CMK (cell line): ENCODE results near the gene TRIO.

ENCODE experiments used
- DNase-seq: peaks from one replicate; pipeline ENCODE4 v3.0.0-alpha.2; 2010; ENCODE audit warnings: low read depth

Gene TRIO

DNA sequence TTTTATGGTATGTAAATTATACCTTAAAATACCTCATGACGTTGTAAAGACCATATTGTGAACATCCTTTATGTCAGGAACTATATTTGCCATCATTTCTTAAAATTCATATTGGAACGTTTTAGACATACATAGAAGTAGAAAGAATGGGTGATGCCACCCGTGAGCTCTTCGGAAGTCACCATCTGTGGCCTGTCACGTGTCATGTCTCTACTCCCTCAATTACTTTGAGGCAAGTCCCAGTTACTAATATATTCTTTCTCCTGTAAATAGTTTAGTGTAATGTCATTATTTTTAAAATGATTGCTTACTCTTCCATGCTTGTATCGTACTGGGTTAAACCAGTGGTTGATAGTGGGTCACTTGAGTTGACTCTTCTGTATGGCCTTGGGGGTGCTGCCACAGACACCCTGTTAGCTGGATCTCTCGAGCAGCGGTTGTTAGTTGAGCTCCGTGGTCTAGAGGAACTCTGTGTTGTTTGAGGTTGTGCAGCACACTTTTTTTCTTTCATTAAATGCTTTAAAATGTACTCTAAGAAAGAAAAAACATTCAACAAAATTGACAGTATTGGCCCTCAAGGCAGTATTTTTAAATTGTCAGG, 66.2 kb downstream of the TRIO start:
- no peak for DNase-seq

DNA sequence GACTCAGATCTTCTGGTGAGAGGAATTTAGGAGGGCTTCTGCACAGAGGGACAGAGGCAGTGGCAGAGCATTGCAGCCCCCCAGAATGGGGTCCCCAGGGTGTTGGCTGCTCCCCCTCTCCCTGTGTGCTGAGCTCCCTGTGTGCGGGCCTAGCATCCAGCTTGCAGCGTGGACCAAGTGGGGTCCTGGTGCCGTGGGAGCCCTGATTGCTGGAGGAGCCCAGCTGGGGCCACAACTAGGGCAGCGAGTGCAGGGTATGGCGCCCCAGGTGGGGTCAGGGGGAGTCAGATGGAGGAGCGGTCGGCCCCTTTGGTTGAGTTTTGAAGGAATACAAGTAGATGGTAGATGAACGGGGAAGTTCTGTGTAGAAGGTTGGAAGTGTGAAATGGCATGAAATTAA, 66.7 kb downstream of the TRIO start:
- DNase-seq: no peak

DNA sequence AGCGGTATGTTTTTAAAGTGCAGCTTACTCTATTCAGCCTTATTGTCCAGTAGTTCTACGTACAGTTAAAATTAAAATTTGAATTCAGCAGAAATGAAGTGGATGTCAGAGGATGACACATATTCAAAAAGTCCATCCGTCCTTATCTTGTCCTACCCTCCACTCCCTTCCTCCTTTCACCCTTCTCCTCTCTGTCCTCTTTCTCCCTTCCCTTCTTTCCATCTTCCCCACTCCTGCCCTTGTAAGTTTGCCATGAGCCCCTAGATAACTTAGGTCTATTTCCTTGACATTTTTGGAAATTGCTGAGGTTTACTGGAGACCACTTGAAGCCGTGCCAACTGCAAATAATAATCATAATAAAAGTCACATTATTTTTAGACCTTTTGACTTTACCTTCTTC, 67.6 kb downstream of the TRIO start:
- DNase-seq: no peak

DNA sequence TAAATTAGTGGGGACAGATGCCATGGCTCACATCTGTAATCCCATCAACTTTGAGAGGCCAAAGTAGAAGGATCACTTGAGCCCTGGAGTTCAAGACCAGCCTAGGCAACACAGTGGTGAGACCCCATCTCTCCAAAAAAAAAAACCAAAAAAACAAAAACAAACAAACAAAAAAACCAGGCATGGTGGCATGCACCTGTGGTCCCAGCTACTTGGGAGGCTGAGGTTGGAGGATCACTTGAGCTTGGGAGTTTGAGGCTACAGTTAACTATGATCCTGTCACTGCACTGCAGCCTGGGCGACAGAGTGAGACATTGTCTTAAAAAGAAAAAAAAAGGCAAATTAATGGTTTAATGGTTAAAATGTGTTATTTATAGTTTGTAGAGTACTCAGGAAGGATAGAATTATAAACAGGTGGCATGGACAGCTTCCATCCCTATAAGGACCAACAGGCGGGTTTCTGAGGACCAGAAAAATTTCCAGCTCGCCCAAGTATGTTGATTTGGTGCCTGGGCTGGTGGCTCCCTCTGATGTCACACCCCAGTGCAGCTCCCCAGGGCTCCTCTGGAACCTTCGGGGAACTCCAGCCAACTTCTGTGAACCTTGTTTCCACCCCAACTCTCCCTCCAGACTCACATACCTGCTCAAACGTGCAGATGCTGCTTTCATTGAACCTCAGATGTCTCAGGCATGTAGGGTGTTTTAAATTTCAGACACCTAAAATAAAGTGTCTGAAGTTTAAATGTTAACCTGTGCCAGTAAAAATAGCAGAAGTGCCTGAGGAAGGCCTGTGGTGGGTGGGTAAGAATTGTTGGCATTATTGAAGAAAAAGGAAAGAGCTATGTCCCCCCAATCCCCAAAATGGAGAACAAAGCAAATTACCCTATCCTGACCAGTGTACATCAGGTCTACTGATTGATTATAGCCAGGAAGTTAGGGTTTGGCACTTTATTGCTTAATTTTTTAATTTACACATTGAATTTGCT, 69.0 kb downstream of the TRIO start:
- DNase-seq: no peak

DNA sequence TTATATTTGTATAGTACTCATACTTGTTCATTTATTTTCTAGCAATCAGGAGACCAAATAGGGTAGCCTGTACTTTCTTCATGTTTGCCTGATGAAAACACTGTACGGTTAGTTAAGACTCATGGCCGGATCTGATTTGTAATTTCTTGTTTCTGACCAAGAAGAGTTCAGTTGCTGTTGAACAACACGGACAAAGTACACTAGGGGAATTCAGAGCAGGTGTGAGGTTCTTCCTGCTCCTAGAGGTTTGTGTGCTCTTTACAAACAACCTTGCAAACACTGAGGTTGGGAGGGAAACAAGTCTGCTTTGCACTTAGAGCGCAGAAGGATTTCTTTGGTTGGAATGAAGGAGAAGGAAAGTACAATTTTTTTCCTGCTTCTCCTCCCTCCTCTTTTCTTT, 69.7 kb downstream of the TRIO start:
- DNase-seq: no peak

DNA sequence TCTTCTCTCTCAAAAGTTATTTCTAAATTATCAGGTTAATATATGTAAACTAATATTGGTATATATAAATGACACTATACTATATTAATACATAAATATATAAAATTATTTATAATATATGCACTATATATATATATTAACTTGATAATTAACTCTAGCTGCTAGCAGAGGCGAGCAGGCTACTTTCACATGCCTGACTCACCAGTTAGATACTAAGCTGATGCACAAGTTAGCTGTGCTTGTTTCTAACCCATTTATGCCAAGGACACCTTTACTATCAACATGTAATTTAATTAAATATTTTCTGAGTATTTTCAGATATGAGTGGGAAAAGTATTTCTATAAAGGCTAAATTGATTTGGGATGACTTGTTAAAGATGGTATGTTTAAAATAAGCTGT, 70.1 kb downstream of the TRIO start:
- no peak for DNase-seq

DNA sequence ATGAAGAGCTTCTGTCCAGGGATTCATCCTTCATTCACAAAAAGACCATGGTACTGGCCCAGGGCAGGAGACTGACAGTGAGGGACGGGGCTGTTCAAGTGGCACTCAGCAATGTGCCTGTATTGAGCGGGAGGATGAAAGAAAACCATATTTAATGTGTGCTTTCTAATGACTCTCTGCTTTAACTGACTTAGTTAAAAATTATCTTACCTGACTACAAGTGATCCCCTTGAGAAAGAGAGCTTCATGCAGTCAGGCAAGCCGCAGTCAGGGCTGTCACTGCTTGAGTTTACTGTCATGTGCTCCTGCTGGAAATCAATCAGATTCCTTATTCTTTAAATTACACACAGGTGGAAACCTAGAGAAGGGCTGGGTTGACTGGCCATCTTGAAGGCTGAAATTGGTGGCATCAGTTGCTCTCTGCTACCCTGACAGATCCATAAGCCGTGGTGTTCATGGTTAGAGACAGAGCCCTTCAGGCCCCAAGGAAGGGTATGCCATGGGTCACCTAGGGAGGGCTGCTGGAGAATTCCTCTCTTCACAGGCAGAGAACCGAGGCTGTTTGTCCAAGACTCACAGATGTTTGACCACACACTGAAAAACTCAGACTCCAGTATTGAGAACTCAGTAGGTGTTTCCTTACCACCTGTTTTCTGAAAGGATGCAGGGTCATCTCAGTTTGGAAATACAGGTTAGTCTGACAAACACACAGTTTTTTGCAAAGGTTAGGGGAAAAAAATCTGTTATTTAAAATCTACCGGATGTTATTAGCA, 70.9 kb downstream of the TRIO start:
- DNase-seq: no peak

DNA sequence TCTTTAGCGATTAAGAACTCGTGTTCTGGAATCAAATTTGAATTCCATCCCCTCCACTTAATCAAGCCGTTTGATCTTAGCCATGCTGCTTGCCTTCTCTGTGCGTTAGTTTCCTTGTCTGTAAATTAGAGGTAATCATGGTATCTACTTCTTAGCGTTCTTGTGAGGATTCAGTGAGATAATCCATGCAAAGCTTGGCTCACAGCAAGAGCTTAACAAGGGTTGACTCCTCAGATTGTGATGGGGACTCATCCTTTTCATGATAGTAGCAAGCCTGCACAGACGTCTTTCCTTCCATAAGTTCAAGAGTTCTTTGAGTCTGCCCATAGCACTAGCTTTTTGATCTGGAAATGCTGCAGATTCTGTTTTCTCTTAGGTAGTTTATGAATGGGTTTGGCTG, 72.8 kb downstream of the TRIO start:
- DNase-seq: no peak

DNA sequence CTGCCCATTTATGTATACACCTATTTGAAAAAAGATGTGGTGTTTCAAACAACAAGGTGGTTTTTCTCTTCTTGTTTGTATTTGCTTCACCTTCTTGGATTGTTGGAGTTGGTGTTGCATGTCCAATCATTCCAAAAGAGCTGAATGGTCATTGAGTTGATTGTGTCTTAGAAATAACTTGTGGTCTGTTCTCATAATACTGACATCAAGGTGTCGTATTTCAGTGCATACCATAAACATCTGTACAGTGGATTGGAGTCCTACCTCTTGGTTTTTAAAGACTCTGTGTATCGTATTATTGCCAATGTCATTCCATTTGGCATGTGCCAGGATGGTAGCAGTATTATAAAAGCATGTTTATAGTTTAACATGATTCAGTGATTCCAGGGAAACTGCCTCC, 73.2 kb downstream of the TRIO start:
- no peak for DNase-seq

DNA sequence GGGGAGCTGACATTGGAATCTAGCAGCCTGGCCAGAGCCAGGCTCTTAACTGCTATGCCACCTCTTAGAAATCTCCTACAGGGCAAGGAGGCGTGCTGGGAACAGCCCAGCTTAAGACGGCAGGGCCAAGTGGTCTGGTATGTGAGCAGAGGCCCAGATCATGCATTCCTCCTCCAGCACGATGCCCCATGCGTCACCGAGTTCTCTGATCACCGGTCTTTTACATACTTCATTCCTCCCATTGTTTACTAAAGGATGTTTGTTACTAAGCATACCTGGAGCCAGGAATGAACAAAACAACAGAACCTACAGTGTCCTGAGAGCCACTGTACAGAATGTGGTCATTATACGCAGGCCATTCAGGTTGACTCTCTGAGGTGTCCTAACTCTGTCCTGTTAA, 73.8 kb downstream of the TRIO start:
- no peak for DNase-seq

DNA sequence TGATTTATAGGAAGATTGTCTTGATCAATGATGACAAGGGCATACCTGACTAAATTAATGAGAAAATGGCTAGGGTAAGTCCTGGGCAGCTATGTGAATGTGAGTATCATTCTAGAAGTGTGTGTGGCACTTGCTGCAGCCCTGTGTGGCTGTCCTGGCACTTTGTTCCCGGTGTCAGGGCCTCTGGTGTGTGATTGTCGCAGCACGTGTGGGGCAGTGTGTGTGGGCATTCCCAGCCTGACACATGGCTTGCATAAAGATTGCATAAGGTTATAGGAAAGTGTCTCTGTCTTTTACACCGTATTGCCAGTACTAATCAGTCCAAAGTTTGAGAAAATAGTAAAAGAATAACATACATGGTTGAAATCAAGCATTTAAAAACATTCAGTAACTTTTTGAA, 74.4 kb downstream of the TRIO start:
- DNase-seq: no peak

DNA sequence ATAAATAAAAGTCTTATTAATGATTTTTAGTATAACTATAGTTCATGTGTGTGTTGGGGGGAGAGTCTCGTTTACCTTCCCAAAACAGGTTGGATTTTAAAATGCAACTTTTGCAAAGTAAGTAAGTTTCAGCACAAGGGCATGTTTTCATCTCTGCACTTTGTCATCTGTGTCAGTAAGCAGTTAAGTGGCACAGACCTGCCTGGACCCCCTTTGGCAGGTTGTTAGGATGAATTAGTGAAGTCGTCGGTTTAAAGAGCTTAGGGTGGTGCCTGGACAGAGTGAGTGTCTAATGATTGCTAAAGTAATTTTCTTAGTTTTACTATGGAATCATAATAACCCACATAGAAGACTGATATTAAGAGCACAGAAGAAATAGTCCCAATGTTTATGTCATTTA, 74.9 kb downstream of the TRIO start:
- DNase-seq: no peak

DNA sequence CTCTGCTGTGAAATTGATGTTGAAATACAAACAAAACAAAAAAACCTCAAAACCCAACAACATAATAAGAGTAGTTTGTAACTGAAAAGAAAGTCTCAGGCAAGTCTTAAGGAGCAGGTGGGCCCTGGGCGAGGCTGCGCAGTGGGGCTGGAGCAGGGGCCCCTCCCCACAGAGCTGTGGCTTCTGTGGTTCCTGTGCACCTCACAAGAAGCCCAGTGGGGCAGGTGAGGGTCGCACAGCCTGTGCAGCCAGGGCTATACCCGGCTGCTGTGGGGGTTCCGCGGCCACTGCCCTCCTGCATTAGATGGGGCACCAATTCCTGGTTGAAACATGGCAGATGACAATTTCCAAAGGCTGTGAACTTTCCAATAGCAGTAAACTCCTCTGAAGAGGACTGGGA, 75.3 kb downstream of the TRIO start:
- no peak for DNase-seq

DNA sequence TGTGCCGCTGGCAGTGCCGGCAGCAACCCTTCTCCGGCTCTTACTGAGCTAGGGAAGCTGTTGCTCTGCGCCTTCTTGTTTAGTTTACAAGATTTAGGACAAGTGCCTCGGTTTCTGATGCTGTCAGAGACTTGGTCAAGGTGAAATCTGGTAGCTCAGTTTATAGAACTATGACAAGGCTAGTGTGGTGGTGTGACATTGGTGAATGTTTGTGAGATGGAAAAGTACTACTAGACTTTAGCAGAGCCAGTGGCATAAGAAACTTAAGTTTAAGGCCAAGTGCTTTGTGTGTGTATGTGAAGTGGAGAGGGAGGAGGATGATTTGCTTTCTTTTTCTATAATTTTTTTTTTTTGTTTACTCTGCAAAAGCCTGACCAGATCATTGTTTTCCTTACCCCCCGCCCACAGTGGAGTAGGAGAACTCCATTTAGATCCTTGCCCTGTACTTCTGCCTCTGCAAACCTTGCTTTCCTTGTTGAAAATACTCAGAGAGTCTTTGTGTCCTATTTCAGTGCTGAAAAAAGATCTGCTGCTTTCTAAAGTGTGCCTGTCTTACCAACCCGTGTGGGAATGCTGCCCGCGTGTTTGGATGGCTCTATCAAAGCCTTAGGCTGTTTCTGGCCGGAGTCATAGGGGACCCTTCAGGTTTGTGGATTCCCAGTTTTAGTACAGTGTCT, 75.9 kb downstream of the TRIO start:
- no peak for DNase-seq

DNA sequence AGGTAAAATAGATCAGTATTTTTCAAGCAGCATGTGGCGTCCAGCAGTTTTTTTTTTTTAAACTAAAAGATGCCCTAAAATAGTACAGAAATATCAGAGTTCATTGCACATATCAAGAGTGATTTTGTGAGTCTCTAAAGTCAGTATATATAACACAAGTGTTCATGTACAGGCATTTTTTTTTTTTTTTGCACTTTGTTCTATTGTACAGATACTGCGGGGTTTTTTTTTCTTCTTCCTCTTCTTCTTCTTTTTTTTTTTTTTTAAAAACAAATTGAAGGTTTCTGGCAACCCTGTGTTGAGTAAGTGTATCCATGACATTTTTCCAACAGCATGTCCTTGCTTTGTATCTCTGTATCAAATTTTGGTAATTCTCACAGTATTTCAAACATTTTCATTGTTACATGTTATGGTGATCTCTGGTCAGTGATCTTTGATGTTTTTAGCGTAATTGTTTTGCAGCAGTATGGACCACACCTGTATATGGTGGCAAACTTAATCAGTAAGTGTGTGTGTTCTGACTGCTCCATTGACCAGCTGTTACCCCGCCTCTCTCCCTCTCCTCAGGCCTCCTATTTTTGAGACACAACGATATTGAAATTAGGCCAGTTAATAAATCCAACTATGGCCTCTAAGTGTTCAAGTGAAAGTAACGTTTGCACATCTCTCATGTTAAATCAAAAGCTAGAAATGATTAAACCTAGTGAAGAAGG, 76.8 kb downstream of the TRIO start:
- DNase-seq: no peak

DNA sequence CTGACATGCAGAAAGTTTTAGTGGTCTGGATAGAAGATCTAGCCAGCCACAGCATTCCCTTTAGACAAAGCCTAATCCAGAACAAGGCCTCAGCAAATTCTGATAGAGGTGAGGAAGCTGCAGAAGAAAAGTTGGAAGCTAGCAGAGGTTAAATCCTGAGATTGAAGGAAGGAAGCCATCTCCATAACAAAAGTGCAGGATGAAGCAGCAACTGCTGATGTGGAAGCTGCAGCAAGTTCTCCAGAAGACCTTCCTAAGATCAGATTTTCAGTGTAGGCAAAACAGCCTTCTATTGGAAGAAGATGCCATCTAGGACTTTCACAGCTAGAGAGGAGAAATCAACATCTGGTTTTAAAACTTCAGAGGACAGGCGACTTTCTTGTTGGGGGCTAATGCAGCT, 77.5 kb downstream of the TRIO start:
- DNase-seq: no peak

DNA sequence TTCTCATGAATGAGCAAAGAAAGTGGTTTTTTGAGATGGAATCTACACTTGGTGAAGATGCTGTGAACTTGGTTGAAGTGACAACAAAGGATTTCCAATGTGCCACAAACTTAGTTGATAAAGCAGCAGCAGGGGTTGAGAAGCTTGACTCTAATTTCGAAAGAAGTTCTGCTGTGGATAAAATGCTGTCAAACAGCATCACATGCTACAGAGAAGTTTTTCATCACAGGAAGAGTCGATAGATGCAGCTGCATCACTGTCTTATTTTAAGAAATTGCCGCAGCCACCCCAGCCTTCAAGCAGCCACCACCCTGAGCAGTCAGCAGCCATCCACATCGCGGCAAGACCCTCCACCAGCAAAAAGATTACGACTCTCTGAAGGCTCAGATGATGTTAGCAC, 78.6 kb downstream of the TRIO start:
- no peak for DNase-seq

DNA sequence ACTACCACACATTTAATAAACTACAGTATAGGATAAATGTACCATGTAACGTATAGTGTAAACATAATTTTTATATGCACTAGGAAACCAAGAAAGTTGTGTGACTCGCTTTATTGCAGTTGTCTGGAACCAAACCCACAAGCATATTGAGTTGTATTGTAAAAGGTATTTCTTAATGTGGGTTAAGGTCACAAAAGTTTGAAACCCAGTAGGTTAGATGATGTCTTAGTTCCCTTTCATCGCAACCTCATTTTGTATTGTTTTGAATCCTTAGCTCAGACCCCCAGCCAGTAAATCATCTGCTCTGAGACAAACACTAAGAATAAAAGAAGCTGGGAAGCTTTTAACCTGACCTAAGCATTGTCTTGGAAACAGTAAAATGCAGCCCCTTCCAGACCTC, 79.1 kb downstream of the TRIO start:
- no peak for DNase-seq

DNA sequence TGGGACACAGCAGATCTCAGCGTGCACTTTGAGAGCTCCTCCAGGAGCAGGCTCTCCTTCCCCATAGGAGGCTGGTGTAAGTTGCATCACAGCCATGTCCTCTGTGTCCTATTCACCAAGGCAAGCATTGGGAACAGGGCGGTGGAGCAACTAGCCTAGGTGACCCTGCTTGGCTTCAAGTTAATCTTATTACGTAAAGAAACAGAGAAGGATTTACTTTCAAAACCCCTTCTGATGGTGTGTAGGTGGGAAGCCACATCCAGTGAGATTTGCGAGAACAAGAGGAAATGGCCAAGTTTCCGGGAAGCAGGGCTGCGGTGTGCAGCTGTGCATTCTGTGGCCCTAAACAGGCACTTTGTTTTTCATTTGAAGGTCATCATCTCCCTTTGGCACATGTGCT, 80.2 kb downstream of the TRIO start:
- DNase-seq: no peak

DNA sequence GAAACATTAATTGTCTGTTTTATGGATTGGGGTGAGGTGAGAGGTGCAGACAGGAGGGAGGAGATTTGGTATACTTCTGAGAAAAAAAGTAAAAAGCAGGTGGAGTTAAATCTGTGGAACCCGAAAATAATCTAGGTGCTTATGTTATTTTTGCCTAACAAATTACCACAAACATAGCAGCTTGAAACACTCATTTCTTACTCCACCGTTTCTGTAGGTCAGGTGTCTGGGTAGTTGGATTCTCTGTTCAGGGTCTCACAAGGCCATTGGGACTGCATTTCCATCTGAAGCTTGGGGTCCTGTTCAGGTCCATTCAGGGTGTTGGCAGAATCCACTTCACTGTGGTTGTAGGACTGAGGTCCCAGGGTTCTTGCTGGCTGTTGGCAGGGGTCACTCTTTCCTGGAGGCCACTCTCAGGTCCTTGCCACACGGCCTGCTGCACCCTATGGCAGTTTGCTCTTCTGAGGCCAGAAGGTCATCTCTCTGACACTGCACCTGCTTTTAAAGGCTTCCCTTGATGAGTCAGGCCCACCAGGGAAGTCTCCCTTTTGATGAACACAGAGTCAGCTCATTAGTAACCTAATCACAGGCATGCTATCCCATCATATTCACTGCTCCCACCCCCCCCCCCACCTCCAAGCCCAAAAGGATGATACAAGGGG, 82.2 kb downstream of the TRIO start:
- no peak for DNase-seq

DNA sequence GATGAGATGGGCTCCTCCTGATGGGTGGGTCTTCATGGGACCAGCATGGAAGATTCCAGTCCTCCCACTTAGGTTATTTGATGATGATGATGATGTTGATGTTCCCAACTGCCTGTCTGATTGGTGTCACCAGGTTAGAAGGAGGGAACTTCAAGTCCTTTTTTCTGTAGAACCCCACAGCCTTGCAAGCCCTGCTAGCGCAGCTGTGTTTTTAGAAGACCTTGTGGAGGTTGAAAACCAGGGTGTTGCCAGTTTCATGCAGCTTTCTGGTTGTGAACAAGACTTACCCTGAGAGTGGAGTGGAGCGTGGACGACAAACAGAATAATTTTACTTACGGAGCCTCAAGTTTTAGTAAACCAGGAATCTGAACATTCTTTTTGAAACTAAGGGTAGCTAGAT, 83.0 kb downstream of the TRIO start:
- no peak for DNase-seq
